Neutrophil (primary cell): ENCODE results near the gene MAPK8IP1.

Source experiments
- H3K27ac ChIP-seq: fragments of 200-600 bp; sonication (generic); 2 replicates; pipeline ENCODE4 v1.5.1; 2016; ENCODE audit warnings: mild to moderate bottlenecking, moderate library complexity
- H3K27me3 ChIP-seq: fragments of 200-600 bp; sonication (generic); 2 replicates; pipeline ENCODE4 v1.6.0; 2016; ENCODE audit warnings: mild to moderate bottlenecking
- H3K36me3 ChIP-seq: fragments of 200-600 bp; sonication (generic); 2 replicates; pipeline ENCODE4 v1.5.1; 2017
- H3K4me1 ChIP-seq, 2 experiments: fragments of 200-600 bp in 1 of 2; sonication (generic) in 1 of 2; 1 replicate in 1 of 2; 2 replicates in 1 of 2; pipeline versions ENCODE4 v1.5.1 to v1.6.1; 2013 to 2016; ENCODE audit warnings: low read depth in 1 of 2, low read length in 1 of 2, mild to moderate bottlenecking in 1 of 2, moderate library complexity in 1 of 2; ENCODE audit not compliant: control insufficient read depth in 1 of 2, insufficient read depth in 1 of 2
- H3K4me3 ChIP-seq, 2 experiments: fragments of 200-600 bp in 1 of 2; sonication (generic) in 1 of 2; 1 replicate in 1 of 2; 2 replicates in 1 of 2; pipeline ENCODE4 v1.5.1; 2013 to 2016; ENCODE audit warnings: low read depth in 1 of 2, low read length in 1 of 2, mild to moderate bottlenecking in 1 of 2, moderate library complexity in 1 of 2
- H3K9me3 ChIP-seq: fragments of 200-600 bp; sonication (generic); 2 replicates; pipeline ENCODE4 v1.5.1; 2016
- TF ChIP-seq, protein P1 (sequence below): fragments of 200-600 bp; sonication (generic); IDR thresholded peaks from 2 replicates; pipeline ENCODE4 v1.5.1; 2016; ENCODE audit warnings: antibody characterized with exemption

Gene MAPK8IP1

DNA sequence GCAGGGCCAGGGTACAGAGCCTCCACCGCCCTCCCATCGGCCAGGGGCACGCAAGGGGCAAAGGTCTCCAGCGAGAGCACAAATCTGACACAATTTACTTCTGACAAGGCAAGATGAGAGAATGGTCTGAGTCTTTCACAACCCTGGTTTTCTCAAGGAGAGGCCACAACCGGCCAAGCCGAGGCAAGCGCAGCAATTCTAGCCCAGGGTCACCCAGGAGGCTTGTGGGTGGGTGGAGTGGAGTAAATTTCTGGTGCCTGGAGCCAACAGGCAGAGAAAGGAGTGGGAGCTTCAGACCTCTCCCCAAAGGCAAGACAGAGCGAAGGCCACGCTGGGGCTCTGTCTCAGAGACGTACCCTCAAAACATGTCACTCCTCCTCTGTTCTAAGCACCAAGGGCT, 46.3 kb downstream of the MAPK8IP1 start:
- TF ChIP-seq, protein P1, sequence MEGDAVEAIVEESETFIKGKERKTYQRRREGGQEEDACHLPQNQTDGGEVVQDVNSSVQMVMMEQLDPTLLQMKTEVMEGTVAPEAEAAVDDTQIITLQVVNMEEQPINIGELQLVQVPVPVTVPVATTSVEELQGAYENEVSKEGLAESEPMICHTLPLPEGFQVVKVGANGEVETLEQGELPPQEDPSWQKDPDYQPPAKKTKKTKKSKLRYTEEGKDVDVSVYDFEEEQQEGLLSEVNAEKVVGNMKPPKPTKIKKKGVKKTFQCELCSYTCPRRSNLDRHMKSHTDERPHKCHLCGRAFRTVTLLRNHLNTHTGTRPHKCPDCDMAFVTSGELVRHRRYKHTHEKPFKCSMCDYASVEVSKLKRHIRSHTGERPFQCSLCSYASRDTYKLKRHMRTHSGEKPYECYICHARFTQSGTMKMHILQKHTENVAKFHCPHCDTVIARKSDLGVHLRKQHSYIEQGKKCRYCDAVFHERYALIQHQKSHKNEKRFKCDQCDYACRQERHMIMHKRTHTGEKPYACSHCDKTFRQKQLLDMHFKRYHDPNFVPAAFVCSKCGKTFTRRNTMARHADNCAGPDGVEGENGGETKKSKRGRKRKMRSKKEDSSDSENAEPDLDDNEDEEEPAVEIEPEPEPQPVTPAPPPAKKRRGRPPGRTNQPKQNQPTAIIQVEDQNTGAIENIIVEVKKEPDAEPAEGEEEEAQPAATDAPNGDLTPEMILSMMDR, result no peak
- Histone ChIP-seq H3K4me1 (peaks cover 16 to 41% of the 10 kb centered on the region in 2 experiments), H3K27me3 (no peaks in the 10 kb centered on the region), H3K4me3 (no peak overlapping the region), H3K36me3 (peaks cover 63% of the 10 kb centered on the region), H3K9me3 (no peaks in the 10 kb centered on the region), H3K27ac (peak overlapping the region; percentile 52)

DNA sequence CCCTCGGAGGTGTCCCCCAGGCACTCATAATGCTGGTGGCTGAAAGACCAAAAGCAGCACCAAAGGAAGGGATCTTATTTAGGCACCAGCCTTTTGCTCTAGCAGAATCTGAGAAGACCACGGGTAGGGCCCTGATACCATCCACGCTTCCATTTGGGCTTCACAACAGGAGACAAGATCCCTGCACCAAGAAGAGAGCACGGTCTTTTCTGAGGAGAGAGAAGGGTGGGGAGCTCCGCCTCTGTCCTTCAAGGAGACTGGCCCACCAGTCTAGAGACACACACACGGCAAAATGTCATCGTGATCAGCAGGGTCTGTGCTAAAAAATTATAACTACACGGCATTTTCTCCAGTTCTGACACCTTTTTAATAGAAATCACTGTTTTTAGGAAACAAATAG, 46.8 kb downstream of the MAPK8IP1 start:
- peaks cover 16 to 39% of the 10 kb centered on the region in 2 experiments for H3K4me1 ChIP-seq
- no peaks in the 10 kb centered on the region for H3K27me3 ChIP-seq
- no peak overlapping the region for H3K4me3 ChIP-seq
- peak overlapping the region; percentile 52 for H3K27ac ChIP-seq
- H3K36me3 ChIP-seq, result peaks cover 68% of the 10 kb centered on the region
- TF ChIP-seq, protein P1, result no peak
- H3K9me3 ChIP-seq, result no peaks in the 10 kb centered on the region

DNA sequence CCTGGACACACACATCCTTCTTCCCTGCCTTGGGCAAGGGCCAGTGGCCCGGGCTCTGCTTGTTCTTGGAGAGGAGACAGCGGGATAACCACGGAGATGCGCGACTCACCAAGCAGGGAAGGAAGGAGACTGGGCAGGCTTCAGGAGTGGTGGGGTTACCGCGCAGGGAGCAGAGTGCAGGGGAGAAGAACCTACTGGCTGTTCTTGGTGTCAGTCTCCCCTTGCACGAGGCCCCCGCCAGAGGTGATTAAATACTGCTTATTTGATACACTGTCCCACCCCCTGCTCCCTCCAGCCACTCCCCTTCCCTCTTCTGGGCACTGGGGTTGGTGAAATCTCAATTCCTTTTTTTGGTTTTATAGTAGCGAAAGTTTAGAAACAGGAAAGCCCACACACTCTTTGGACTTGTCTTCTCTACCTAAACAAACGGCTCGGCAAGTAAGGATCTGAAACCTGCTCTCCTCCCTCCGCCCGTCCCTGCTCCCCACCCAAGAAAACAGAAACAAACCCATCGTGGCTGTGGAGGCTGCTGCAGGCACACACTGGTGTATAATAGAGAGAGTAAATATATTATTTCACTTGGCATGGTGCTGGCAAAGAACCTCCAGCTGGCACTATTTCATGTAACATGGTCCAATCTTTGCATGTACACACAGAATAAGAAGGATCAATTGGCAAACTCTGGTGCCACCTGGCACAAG, 47.8 kb downstream of the MAPK8IP1 start:
- no peak overlapping the region for H3K4me3 ChIP-seq

DNA sequence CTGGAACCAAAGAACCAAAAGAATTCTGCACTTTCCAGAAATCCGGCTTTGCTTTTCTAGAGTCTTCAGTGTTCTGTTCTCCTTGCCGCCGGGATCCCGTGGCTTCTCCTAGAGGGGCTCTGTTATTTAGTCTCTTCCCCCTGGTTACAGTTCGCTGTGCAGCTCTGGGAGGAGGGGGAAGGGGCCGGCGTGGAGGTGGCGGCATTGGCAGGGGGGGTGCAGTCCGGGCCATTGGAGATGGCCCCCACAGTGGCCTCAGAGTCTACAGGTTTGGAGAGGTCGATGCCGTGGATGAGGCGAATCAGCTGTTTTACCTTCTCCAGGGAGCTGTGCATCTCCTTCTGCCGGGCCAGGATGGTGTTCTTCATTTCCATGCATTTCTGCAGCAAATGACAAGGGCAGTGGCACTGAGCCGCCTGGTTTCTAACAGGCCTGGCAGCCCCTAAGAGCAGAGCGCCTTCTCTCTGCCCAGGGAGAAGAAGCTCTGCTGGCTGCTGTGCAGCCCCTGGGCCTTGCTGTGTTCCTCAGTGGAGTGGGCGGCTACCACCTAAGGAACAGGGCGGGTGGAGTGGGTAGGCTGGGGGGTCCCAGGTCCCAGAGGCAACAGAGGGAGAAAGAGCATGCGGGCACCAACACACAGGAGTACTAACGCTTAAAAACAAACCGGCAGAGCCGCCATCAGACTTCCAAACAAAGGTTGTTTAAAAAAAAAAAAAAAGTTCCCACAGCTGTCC, 48.6 kb downstream of the MAPK8IP1 start:
- TF ChIP-seq, protein P1, result no peak
- Histone ChIP-seq H3K9me3 (no peaks in the 10 kb centered on the region), H3K27me3 (no peaks in the 10 kb centered on the region), H3K36me3 (peaks cover 86% of the 10 kb centered on the region), H3K4me1 (peaks cover 16 to 36% of the 10 kb centered on the region in 2 experiments), H3K4me3 (no peak overlapping the region), H3K27ac (no peak overlapping the region)

More for the DNA sequence above, 47.8 kb downstream of the MAPK8IP1 start:
- TF ChIP-seq, protein P1, result no peak
- Histone ChIP-seq H3K4me1 (peaks cover 16 to 36% of the 10 kb centered on the region in 2 experiments), H3K36me3 (peaks cover 78% of the 10 kb centered on the region), H3K27me3 (no peaks in the 10 kb centered on the region), H3K27ac (no peak overlapping the region), H3K9me3 (no peaks in the 10 kb centered on the region)

DNA sequence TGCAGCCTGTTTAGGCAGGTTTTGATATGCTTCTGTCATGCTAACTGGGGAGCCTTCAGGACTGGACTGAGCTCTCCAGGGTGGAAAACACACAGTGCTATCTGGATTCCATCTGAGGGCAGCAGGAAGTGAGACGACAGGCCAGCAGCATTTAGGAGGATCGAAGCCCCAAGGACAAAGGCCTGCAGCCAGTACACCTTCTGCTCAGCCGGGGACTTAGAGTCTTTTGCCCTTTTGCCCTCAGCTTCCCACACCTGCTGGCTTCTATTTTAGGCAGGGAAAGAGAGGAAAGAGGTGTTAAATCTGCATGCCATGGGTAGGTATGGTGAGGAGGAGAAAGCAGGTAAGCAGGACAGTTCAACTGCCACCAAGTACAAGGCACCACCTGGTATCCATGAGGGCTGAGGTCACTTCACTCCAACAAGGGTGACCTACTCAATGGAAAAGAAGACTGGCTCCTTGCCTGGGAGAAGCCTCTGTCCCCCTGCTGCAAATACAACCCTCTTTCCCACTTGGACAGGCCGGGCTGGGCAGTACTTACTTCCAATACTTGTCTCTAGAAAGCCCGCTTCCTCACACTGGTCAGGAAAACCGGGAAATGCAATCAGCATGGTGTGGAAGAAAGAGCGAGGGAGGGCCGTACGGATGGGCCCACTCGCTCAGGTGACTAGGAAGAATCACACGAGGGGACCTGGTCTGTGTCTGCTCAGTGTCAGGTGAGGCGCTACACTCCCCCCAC, 49.3 kb downstream of the MAPK8IP1 start:
- H3K4me1 ChIP-seq, result peaks cover 16 to 32% of the 10 kb centered on the region in 2 experiments
- peaks cover 87% of the 10 kb centered on the region for H3K36me3 ChIP-seq
- H3K9me3 ChIP-seq, result no peaks in the 10 kb centered on the region
- H3K27ac ChIP-seq, result no peak overlapping the region
- H3K4me3 ChIP-seq, result no peak overlapping the region
- TF ChIP-seq, protein P1, result no peak
- H3K27me3 ChIP-seq, result no peaks in the 10 kb centered on the region
